Chondrocyte (in vitro differentiated cells): ENCODE results near the gene HMGN1. TPM values are rescaled to one million over a fixed set of nuclear protein-coding genes. Genes with fewer than 3 reads are reported as not detected.

Experiments used
- DNase-seq: peaks from one replicate; pipeline ENCODE4 v3.0.0; 2021; ENCODE audit warnings: mixed read lengths, low spot score
- H3K27ac Mint-ChIP-seq: one replicate; pipeline ENCODE4 v1.8.0; 2021; ENCODE audit warnings: mild to moderate bottlenecking, moderate library complexity, mixed read lengths; ENCODE audit not compliant: unreplicated experiment
- H3K27me3 Mint-ChIP-seq: 2 replicates; pipeline ENCODE4 v1.8.0; 2021; ENCODE audit warnings: low read depth, mixed read lengths
- H3K36me3 Mint-ChIP-seq: 2 replicates; pipeline ENCODE4 v1.8.0; 2021; ENCODE audit warnings: low read depth, mixed read lengths
- H3K4me1 Mint-ChIP-seq: 2 replicates; pipeline ENCODE4 v1.8.0; 2021; ENCODE audit warnings: low read depth, mild to moderate bottlenecking, mixed read lengths
- H3K4me3 Mint-ChIP-seq: one replicate; pipeline ENCODE4 v1.8.0; 2021; ENCODE audit warnings: mild to moderate bottlenecking, moderate library complexity, mixed read lengths; ENCODE audit not compliant: unreplicated experiment
- H3K9me3 Mint-ChIP-seq: 2 replicates; pipeline ENCODE4 v1.8.0; 2021; ENCODE audit warnings: low read depth, mixed read lengths
- total RNA-seq: library from RNA; stranded (reverse); gene quantifications from 3 replicates; pipeline ENCODE4 v1.2.1, GENCODE V29; 2021
- TF ChIP-seq, protein P1 (sequence below): fragments of 200-600 bp; sonication (generic); IDR thresholded peaks from 2 replicates; pipeline ENCODE4 v1.5.0; 2021; ENCODE audit warnings: antibody characterized with exemption, mild to moderate bottlenecking, moderate library complexity

HMGN1 gene
- total RNA-seq, 1 donor from 2014 or later = 230 TPM

DNA sequence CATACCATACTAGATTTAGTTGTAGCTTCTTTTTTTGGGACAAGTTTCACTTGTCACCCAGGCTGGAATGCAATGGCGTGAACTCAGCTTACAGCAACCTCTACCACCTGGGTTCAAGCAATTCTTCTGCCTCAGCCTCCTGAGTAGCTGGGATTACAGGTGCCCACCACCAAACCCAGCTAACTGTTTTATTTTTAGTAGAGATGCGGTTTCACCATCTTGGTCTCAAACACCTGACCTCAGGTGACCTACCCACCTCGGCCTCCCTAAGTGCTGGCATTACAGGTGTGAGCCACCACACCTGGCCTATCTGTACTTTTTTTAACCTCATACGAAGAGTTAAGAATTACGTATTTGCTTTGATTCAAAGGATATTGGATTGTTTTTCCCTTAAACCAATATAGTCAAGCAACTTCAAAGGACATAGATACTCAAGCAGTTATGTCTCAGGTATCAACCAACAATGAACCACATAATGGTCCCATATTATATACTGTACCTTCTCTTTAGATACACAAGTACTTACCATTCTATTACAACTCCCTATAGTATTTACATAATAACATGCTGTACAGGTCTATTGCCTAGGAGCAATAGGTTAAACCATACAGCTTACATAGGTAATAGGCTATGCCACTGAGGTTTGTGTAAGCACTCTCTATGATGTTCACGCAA lies 7.5 kb downstream of the HMGN1 start:
- peaks cover 26% of the 10 kb centered on the region for H3K36me3 Mint-ChIP-seq
- no peak overlapping the region for H3K27ac Mint-ChIP-seq
- no peak overlapping the region for H3K4me3 Mint-ChIP-seq
- no peaks in the 10 kb centered on the region for H3K9me3 Mint-ChIP-seq
- peaks cover 19% of the 10 kb centered on the region for H3K4me1 Mint-ChIP-seq
- TF ChIP-seq, protein P1, sequence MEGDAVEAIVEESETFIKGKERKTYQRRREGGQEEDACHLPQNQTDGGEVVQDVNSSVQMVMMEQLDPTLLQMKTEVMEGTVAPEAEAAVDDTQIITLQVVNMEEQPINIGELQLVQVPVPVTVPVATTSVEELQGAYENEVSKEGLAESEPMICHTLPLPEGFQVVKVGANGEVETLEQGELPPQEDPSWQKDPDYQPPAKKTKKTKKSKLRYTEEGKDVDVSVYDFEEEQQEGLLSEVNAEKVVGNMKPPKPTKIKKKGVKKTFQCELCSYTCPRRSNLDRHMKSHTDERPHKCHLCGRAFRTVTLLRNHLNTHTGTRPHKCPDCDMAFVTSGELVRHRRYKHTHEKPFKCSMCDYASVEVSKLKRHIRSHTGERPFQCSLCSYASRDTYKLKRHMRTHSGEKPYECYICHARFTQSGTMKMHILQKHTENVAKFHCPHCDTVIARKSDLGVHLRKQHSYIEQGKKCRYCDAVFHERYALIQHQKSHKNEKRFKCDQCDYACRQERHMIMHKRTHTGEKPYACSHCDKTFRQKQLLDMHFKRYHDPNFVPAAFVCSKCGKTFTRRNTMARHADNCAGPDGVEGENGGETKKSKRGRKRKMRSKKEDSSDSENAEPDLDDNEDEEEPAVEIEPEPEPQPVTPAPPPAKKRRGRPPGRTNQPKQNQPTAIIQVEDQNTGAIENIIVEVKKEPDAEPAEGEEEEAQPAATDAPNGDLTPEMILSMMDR = no peak
- no peaks in the 10 kb centered on the region for H3K27me3 Mint-ChIP-seq
- DNase-seq = no peak

DNA sequence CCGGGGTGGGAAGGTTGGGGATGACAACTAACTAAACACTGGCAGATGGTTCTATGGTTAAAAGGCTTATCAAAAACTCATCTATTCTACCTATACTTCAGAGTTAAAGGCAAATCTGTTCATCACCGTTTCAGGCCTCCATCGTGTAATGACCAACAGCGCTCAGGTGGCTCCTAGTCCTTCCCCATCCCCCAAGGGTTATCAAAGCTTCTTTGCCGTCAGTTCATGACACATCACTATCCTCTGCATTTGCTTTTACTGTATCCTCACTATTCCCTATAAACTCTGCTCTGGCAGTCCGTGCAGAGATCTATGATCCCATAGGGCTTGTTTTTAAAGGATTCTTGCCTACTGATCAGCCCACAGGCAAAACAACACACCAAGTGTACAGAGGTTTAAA lies 8.2 kb downstream of the HMGN1 start:
- TF ChIP-seq, protein P1 = no peak
- peaks cover 25% of the 10 kb centered on the region for H3K36me3 Mint-ChIP-seq
- H3K4me3 Mint-ChIP-seq = no peak overlapping the region
- no peaks in the 10 kb centered on the region for H3K9me3 Mint-ChIP-seq
- peaks cover 12% of the 10 kb centered on the region for H3K4me1 Mint-ChIP-seq
- H3K27ac Mint-ChIP-seq = no peak overlapping the region
- DNase-seq = no peak
- H3K27me3 Mint-ChIP-seq = no peaks in the 10 kb centered on the region

DNA sequence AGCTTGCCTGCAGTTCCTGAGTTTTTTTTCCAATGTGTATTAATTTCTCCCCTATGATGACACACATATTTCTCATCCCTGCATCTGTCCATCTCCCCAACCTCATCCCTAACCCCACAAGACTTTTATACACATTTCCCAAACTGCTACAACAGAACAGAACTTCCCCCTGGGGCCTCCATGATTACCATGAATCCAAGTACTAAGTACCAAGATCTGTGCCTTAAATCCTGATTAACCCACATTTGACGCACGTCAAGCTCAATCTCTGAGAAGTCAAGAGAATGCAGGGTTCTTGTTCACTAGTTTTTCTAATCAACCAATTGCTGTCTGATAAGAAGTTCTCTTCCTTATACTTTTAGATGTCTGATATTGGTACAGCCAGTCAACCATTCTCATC lies 9.7 kb downstream of the HMGN1 start:
- TF ChIP-seq, protein P1 = no peak
- Mint-ChIP-seq H3K4me3 (no peak overlapping the region), H3K27me3 (no peaks in the 10 kb centered on the region), H3K4me1 (no peaks in the 10 kb centered on the region), H3K36me3 (peaks cover 14% of the 10 kb centered on the region), H3K9me3 (no peaks in the 10 kb centered on the region), H3K27ac (no peak overlapping the region)
- no peak for DNase-seq

DNA sequence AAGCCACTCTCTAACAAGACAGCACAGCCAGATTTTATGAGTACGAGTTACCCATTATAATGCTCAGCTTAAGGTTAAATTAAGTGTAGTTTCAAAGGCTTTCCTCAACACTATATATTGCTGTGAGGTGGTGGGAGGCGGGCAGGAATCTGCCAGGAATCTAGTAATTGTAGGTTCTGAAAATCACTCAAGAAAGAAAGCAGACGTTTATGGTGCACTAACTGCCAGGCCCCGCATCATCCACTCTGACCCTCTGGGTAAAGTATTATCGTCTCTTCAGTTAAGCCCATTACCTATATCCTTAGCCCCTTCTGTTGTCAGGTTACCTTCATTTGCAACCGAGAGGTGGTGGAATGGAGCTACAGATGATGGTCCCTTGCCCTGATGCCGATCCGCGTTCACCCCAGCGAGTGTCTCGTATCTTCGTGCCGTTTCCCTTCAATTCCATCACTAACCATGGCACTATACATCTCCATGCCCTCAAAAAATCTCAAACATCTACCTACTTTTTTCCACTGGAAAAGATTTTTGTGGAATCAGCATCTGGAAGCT lies 12.4 kb downstream of the HMGN1 start:
- DNase-seq = no peak

DNA sequence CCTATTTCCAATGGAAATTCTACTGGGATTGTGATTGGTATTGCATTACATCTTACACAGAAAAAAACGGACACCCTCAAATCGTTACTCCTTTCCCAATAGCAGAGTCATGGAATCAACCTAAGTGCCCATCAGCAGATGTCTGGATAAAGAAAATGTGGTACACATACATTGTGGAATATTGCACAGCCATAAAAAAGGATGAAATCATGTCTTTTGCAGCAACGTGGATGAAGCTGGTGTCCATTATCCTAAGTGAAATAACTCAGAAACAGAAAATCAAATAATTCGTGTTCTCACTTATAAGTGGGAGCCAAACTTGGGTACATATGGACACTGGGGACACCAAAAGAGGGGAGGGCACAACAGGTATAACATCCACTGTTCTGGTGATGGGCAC lies 14.3 kb downstream of the HMGN1 start:
- Mint-ChIP-seq H3K9me3 (no peaks in the 10 kb centered on the region), H3K4me3 (no peak overlapping the region), H3K36me3 (no peaks in the 10 kb centered on the region), H3K27ac (no peak overlapping the region), H3K4me1 (no peaks in the 10 kb centered on the region), H3K27me3 (no peaks in the 10 kb centered on the region)
- no peak for DNase-seq
- TF ChIP-seq, protein P1 = no peak

More for the DNA sequence above, 12.4 kb downstream of the HMGN1 start:
- TF ChIP-seq, protein P1 = no peak
- Mint-ChIP-seq H3K27me3 (no peaks in the 10 kb centered on the region), H3K9me3 (no peaks in the 10 kb centered on the region), H3K4me1 (no peaks in the 10 kb centered on the region), H3K36me3 (peaks cover 4% of the 10 kb centered on the region), H3K4me3 (no peak overlapping the region), H3K27ac (no peak overlapping the region)
